HCT116 (cell line): ENCODE results near the gene FMN2. TPM values are rescaled to one million over a fixed set of nuclear protein-coding genes. Genes with fewer than 3 reads are reported as not detected.

Source experiments
- ATAC-seq: fragments of 200-7000 bp; cut with Tn5 transposase; 2 replicates; pipeline ENCODE4 v1.9.1; 2020; ENCODE audit warnings: mild to moderate bottlenecking, moderate library complexity
- BruUV-seq: library from RNA; stranded (reverse); fragments of 400-500 nt; replicated peaks from 2 replicates; lab custom pipeline; 2021; lab: Mats Ljungman, UMichigan
- CTCF ChIA-PET: fragments of 300-600 bp; sonication (Branson Sonifier 250); formaldehyde crosslinking; loops from one replicate; lab custom pipeline; 2021; ENCODE audit warnings: antibody characterized with exemption; lab: Charles Lee
- POLR2A ChIA-PET: fragments of 300-600, 350-600 bp; sonication (Branson Sonifier 250); formaldehyde crosslinking; loops from one replicate; lab custom pipeline; 2021; ENCODE audit warnings: antibody characterized with exemption; lab: Charles Lee
- RAD21 ChIA-PET, 2 experiments: fragments of 300-600 bp; sonication (Branson Sonifier 250); formaldehyde crosslinking; loops; one replicate each; lab custom pipeline; 2023; ENCODE audit warnings: low total read pairs in 2 of 2; ENCODE audit not compliant: uncharacterized antibody in 2 of 2, unreplicated experiment in 2 of 2, low non-redundant PET in 1 of 2; lab: Charles Lee
- DNase-seq: peaks from one replicate; pipeline ENCODE4 v3.0.0-alpha.2; 2010; ENCODE audit warnings: low read depth, low spot score
- H2AFZ ChIP-seq: fragments of 200-600 bp; shearing (Covaris generic), sonication (generic); 2 replicates; pipeline ENCODE4 v1.6.1; 2017; ENCODE audit warnings: low read depth, mixed run types, mixed read lengths, antibody characterized with exemption, low read length; ENCODE audit not compliant: poor library complexity, severe bottlenecking
- H3K27ac ChIP-seq: 2 replicates; pipeline ENCODE4 v1.5.1; 2012; ENCODE audit warnings: low read depth, low read length
- H3K27me3 ChIP-seq: fragments of 200-600 bp; sonication (generic); 2 replicates; pipeline ENCODE4 v1.6.1; 2016; ENCODE audit warnings: mixed run types, low read length, mixed read lengths; ENCODE audit not compliant: insufficient read depth
- H3K36me3 ChIP-seq, 2 experiments: fragments of 200-500 bp in 1 of 2; fragments of 200-600 bp in 1 of 2; sonication (Bioruptor generic) in 1 of 2; sonication (generic) in 1 of 2; 2 replicates each; pipeline versions ENCODE4 v1.5.1 to v1.6.1; 2014 to 2016; ENCODE audit warnings: low read length in 2 of 2, inconsistent platforms in 1 of 2, mixed read lengths in 1 of 2, mixed run types in 1 of 2; ENCODE audit not compliant: insufficient read depth in 2 of 2, control insufficient read depth in 1 of 2
- H3K4me1 ChIP-seq, 2 experiments: fragments of 200-600 bp in 1 of 2; sonication (generic) in 1 of 2; 2 replicates each; pipeline versions ENCODE4 v1.5.1 to v1.6.1; 2012 to 2017; ENCODE audit warnings: low read length in 2 of 2, inconsistent platforms in 1 of 2, mild to moderate bottlenecking in 1 of 2, mixed read lengths in 1 of 2, mixed run types in 1 of 2, moderate library complexity in 1 of 2; ENCODE audit not compliant: insufficient read depth in 2 of 2, control insufficient read depth in 1 of 2
- H3K4me2 ChIP-seq: fragments of 200-600 bp; sonication (generic); 2 replicates; pipeline ENCODE4 v1.6.1; 2017; ENCODE audit warnings: mixed run types, low read length, mixed read lengths
- H3K4me3 ChIP-seq, 2 experiments: fragments of 200-600 bp in 1 of 2; sonication (generic) in 1 of 2; replicated peaks in 1 of 2; 2 replicates each; pipeline ENCODE4 v1.5.1; 2011 to 2016; ENCODE audit warnings: low read length in 2 of 2, control low read depth in 1 of 2, low read depth in 1 of 2, mild to moderate bottlenecking in 1 of 2, mixed read lengths in 1 of 2, mixed run types in 1 of 2
- H3K79me2 ChIP-seq: fragments of 200-600 bp; sonication (generic); 2 replicates; pipeline ENCODE4 v1.6.1; 2017; ENCODE audit warnings: mild to moderate bottlenecking, mixed run types, low read length, moderate library complexity, mixed read lengths; ENCODE audit not compliant: insufficient read depth
- H3K9ac ChIP-seq: fragments of 200-600 bp; sonication (generic); 2 replicates; pipeline ENCODE4 v1.6.1; 2016; ENCODE audit warnings: low read length, mixed read lengths
- H3K9me2 ChIP-seq: fragments of 200-600 bp; sonication (generic), shearing (Covaris generic); 2 replicates; pipeline ENCODE4 v1.6.1; 2017; ENCODE audit warnings: mixed run types, mild to moderate bottlenecking, moderate library complexity; ENCODE audit not compliant: insufficient read depth
- H3K9me3 ChIP-seq, 2 experiments: fragments of 200-500 bp in 1 of 2; fragments of 200-600 bp in 1 of 2; sonication (Bioruptor generic) in 1 of 2; sonication (generic) in 1 of 2; 2 replicates each; pipeline ENCODE4 v1.6.1; 2014 to 2017; ENCODE audit warnings: low read length in 2 of 2, mixed read lengths in 2 of 2, inconsistent platforms in 1 of 2, low read depth in 1 of 2, mild to moderate bottlenecking in 1 of 2, mixed run types in 1 of 2, moderate library complexity in 1 of 2; ENCODE audit not compliant: control insufficient read depth in 1 of 2, insufficient read depth in 1 of 2
- H4K20me1 ChIP-seq: fragments of 200-600 bp; sonication (generic), shearing (Covaris generic); 2 replicates; pipeline ENCODE4 v1.6.1; 2017; ENCODE audit warnings: mixed run types, mild to moderate bottlenecking, moderate library complexity; ENCODE audit not compliant: insufficient read depth
- ATF3 ChIP-seq: IDR thresholded peaks from 2 replicates; pipeline ENCODE4 v1.6.1; 2012
- ELF1 ChIP-seq: IDR thresholded peaks from 2 replicates; pipeline ENCODE4 v1.6.1; 2012; ENCODE audit warnings: low read depth, borderline replicate concordance
- EZH2phosphoT487 ChIP-seq: fragments of 200-600 bp; IDR thresholded peaks from 2 replicates; pipeline ENCODE4 v1.6.1; 2018; ENCODE audit warnings: antibody characterized with exemption, borderline replicate concordance
- POLR2A ChIP-seq: IDR thresholded peaks from 2 replicates; pipeline ENCODE4 v1.7.0; 2011; ENCODE audit warnings: borderline replicate concordance; ENCODE audit not compliant: insufficient read depth, insufficient read length; ENCODE audit errors: extremely low read depth
- POLR2AphosphoS5 ChIP-seq: IDR thresholded peaks from 2 replicates; pipeline ENCODE4 v1.6.1; 2011; ENCODE audit warnings: mild to moderate bottlenecking, low read depth, low read length, moderate library complexity
- REST ChIP-seq: IDR thresholded peaks from 2 replicates; pipeline ENCODE4 v1.6.1; 2012; ENCODE audit warnings: low read depth
- SRF ChIP-seq: IDR thresholded peaks from 2 replicates; pipeline ENCODE4 v1.6.1; 2012; ENCODE audit warnings: low read depth
- intact Hi-C: fragments of 100-400 bp; cut with micrococcal nuclease; formaldehyde crosslinking; loops from 2 replicates; pipeline ENCODE4 v1.10.0; 2022
- total RNA-seq: library from RNA; stranded (reverse); gene quantifications from one replicate; pipeline ENCODE4 v1.2.1, GENCODE V29; 2021; ENCODE audit not compliant: unreplicated experiment
- TF ChIP-seq, protein P1 (sequence below): IDR thresholded peaks from 2 replicates; pipeline ENCODE4 v1.6.1; 2011; ENCODE audit warnings: mild to moderate bottlenecking, low read length, moderate library complexity; ENCODE audit not compliant: insufficient replicate concordance; ENCODE audit errors: extremely low read depth

FMN2 gene
- total RNA-seq, 1 experiment from 2014 or later: not detected

GRCh38 chr1:240385985-240386978 is 294.6 kb downstream of the FMN2 start:
- Histone ChIP-seq H3K4me3 (no peak overlapping the region), H3K9me3 (peaks cover 4 to 6% of the 10 kb centered on the region in 2 experiments; a peak in 2 of 4 replicates), H3K9ac (no peak overlapping the region), H3K79me2 (no peaks in the 10 kb centered on the region), H2AFZ (no peak overlapping the region), H3K4me1 (no peaks in the 10 kb centered on the region), H4K20me1 (no peaks in the 10 kb centered on the region), H3K36me3 (no peaks in the 10 kb centered on the region), H3K27me3 (no peaks in the 10 kb centered on the region), H3K4me2 (no peak overlapping the region), H3K27ac (no peak overlapping the region), H3K9me2 (no peaks in the 10 kb centered on the region)
- ATAC-seq (no peak), DNase-seq (no peak)
- ChIA-PET POLR2A (no interaction called here), CTCF (no interaction called here), RAD21 (no interaction called here)
- TF ChIP-seq, protein P1, sequence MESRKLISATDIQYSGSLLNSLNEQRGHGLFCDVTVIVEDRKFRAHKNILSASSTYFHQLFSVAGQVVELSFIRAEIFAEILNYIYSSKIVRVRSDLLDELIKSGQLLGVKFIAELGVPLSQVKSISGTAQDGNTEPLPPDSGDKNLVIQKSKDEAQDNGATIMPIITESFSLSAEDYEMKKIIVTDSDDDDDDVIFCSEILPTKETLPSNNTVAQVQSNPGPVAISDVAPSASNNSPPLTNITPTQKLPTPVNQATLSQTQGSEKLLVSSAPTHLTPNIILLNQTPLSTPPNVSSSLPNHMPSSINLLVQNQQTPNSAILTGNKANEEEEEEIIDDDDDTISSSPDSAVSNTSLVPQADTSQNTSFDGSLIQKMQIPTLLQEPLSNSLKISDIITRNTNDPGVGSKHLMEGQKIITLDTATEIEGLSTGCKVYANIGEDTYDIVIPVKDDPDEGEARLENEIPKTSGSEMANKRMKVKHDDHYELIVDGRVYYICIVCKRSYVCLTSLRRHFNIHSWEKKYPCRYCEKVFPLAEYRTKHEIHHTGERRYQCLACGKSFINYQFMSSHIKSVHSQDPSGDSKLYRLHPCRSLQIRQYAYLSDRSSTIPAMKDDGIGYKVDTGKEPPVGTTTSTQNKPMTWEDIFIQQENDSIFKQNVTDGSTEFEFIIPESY: no peak
- no peak for TF ChIP-seq POLR2AphosphoS5
- intact Hi-C loops: no loop called here
- no TSS peak for BruUV-seq

GRCh38 chr1:240387051-240387450 is 295.4 kb downstream of the FMN2 start:
- CTCF ChIA-PET: no interaction called here
- no peak overlapping the region for H2AFZ ChIP-seq
- H3K4me2 ChIP-seq: no peak overlapping the region
- intact Hi-C loops: no loop called here
- ATAC-seq (no peak), DNase-seq (no peak)
- TF ChIP-seq EZH2phosphoT487: no peak
- TF ChIP-seq SRF: no peak
- no peak for TF ChIP-seq POLR2A
- no peak for TF ChIP-seq ELF1
- TF ChIP-seq, protein P1: no peak
- TF ChIP-seq ATF3: no peak
- no peak for TF ChIP-seq REST
- no peak for TF ChIP-seq POLR2AphosphoS5
- H3K9ac ChIP-seq: no peak overlapping the region
- BruUV-seq: no TSS peak
- H3K79me2 ChIP-seq: no peaks in the 10 kb centered on the region
- no peak overlapping the region for H3K4me3 ChIP-seq
- peaks cover 0 to 3% of the 10 kb centered on the region in 2 experiments; a peak in 2 of 4 replicates for H3K9me3 ChIP-seq
- RAD21 ChIA-PET: no interaction called here
- H3K27me3 ChIP-seq: no peaks in the 10 kb centered on the region
- POLR2A ChIA-PET: no interaction called here
- no peaks in the 10 kb centered on the region for H3K9me2 ChIP-seq
- H4K20me1 ChIP-seq: no peaks in the 10 kb centered on the region
- no peaks in the 10 kb centered on the region for H3K36me3 ChIP-seq
- no peak overlapping the region for H3K27ac ChIP-seq
- no peaks in the 10 kb centered on the region for H3K4me1 ChIP-seq
